SW 1271 (cell line): ENCODE results near the gene KIDINS220.

Experiments
- DNase-seq, 2 experiments: peaks; one replicate each; lab custom pipeline; 2025; lab: John Stamatoyannopoulos, UW

The KIDINS220 gene

GRCh38 chr2:8836971-8837794 lies at the start of gene KIDINS220:
Gene KIDINS220, minus strand, starts transcription at chr2:8837613. Its CDS starts 10,520 bp downstream, at chr2:8827093.
- DNase-seq, result peak; percentile 32 to 67

- no peak for DNase-seq
Measured at GRCh38 chr2:8886876-8887275, 49.5 kb upstream of the KIDINS220 start.

- no peak for DNase-seq
Measured at GRCh38 chr2:8886202-8886518, 48.7 kb upstream of the KIDINS220 start.

GRCh38 chr2:8885449-8886201 lies 48.2 kb upstream of the KIDINS220 start:
- DNase-seq, result no peak

- DNase-seq, result no peak
Measured at GRCh38 chr2:8884812-8885211, 47.4 kb upstream of the KIDINS220 start.

- no peak for DNase-seq
Measured at GRCh38 chr2:8882094-8882493, 44.7 kb upstream of the KIDINS220 start.

- DNase-seq, result no peak
Measured at GRCh38 chr2:8877894-8878293, 40.5 kb upstream of the KIDINS220 start.

- no peak for DNase-seq
Measured at GRCh38 chr2:8877332-8877731, 39.9 kb upstream of the KIDINS220 start.

- no peak for DNase-seq
Measured at GRCh38 chr2:8876628-8877027, 39.2 kb upstream of the KIDINS220 start.

- DNase-seq, result peak in 1 of 2 experiments; percentile 52
Measured at GRCh38 chr2:8872821-8873432, 35.5 kb upstream of the KIDINS220 start.

- DNase-seq, result no peak
Measured at GRCh38 chr2:8870441-8870840, 33.0 kb upstream of the KIDINS220 start.

- no peak for DNase-seq
Measured at GRCh38 chr2:8867363-8867762, 29.9 kb upstream of the KIDINS220 start.

GRCh38 chr2:8863331-8863953 lies 26.0 kb upstream of the KIDINS220 start:
- DNase-seq, result no peak

GRCh38 chr2:8862230-8862629 lies 24.8 kb upstream of the KIDINS220 start:
- no peak for DNase-seq

- no peak for DNase-seq
Measured at GRCh38 chr2:8861797-8862196, 24.4 kb upstream of the KIDINS220 start.

- DNase-seq, result no peak
Measured at GRCh38 chr2:8860239-8860638, 22.8 kb upstream of the KIDINS220 start.

- DNase-seq, result no peak
Measured at GRCh38 chr2:8858910-8859309, 21.5 kb upstream of the KIDINS220 start.

- no peak for DNase-seq
Measured at GRCh38 chr2:8858264-8858663, 20.9 kb upstream of the KIDINS220 start.

GRCh38 chr2:8857709-8858108 lies 20.3 kb upstream of the KIDINS220 start:
- DNase-seq, result no peak

GRCh38 chr2:8856176-8856575 lies 18.8 kb upstream of the KIDINS220 start:
- DNase-seq, result no peak

GRCh38 chr2:8855010-8855409 lies 17.6 kb upstream of the KIDINS220 start:
- DNase-seq, result no peak

GRCh38 chr2:8853426-8853825 lies 16.0 kb upstream of the KIDINS220 start:
- DNase-seq, result no peak
